ENCODE results near the gene BABAM2. TPM values are rescaled to one million over a fixed set of nuclear protein-coding genes. Genes with fewer than 3 reads are reported as not detected.
"Not testable (repeated sequence)": the region's sequence is repeated elsewhere in the genome, so short reads cannot be mapped to it uniquely, and the experiment has no call there.

The BABAM2 gene
- total and polyA plus RNA-seq, 2 of the 4 experiments (the other 2 are of a cell fraction), result 20.9 to 23.1 TPM

DNA sequence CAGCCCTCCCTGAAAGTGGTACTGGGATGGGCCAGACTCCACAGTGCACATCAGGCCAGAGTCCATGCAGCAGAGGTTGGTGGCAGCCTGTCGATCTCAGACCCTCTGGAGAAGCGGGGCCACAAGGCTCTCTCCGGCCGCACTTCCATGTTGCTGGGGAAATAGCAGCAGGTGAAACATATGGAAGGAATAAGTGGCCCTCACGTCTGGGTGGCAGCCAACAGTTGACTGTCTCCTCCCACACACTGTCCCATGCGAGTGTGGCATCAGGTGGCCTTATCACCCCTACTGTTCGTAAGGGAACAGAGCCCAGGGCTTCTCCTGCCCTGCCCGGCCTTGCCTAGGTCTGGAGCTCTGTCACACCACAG is 444.0 kb downstream of the BABAM2 start:
- no peaks in the 10 kb centered on the region for H3K79me1 ChIP-seq (ENCODE audit: low read depth in 1 of 2, low read length in 2 of 2)
- H2BK15ac ChIP-seq (ENCODE audit: low read depth, low read length), result no peak overlapping the region
- no peak overlapping the region for H3K23ac ChIP-seq (ENCODE audit: low read depth, low read length)
- H2AFZ ChIP-seq (replicated peaks; ENCODE audit: low read length, poor library complexity), result no peak overlapping the region
- no peak overlapping the region for H2AK9ac ChIP-seq (replicated peaks; ENCODE audit: low read depth, low read length, poor library complexity)
- H3K4me3 ChIP-seq (ENCODE audit: insufficient read depth, low read depth, low read length), result no peak overlapping the region
- DNase-seq (no peak), ATAC-seq (ENCODE audit: low read depth) (no peak)
- no peak overlapping the region for H3K18ac ChIP-seq (ENCODE audit: low read depth, low read length)
- ChIA-PET CTCF (no interaction called here), POLR2A (ENCODE audit: unreplicated experiment) (no interaction called here)
- dilution Hi-C loops (cut with HindIII; ENCODE audit: low sequenced_read_pairs, unreplicated experiment) (no loop called here), intact Hi-C loops (cut with micrococcal nuclease) (no loop called here), in situ Hi-C loops (cut with MboI; ENCODE audit: low sequenced_read_pairs) (no loop called here)
- H4K8ac ChIP-seq (ENCODE audit: low read depth in 2 of 2, low read length in 2 of 2), result no peak overlapping the region
- no peak overlapping the region for H3K4me2 ChIP-seq (ENCODE audit: low read depth, low read length)
- H3K9me3 ChIP-seq (ENCODE audit: control insufficient read depth, insufficient read depth, low read length), result no peaks in the 10 kb centered on the region
- no TSS peak for BruUV-seq (replicated peaks)
- WGBS, 2 experiments (ENCODE audit: extremely low coverage in 2 of 2, insufficient read length in 1 of 2), result 100% methylated on average over 1 of the region's 8 CpGs; no CpG with 5 or more reads in 1 of the 2 experiments
- H3K9me1 ChIP-seq (ENCODE audit: insufficient read depth, low read length), result peaks cover 9% of the 10 kb centered on the region
- no peak overlapping the region for H3K27ac ChIP-seq (ENCODE audit: insufficient read depth, low read length)
- TF ChIP-seq CEBPB (IDR thresholded peaks at IDR 0.05; ENCODE audit: low read depth, low read length), result no peak
- H3K27me3 ChIP-seq (ENCODE audit: control insufficient read depth, insufficient read depth, low read length), result no peaks in the 10 kb centered on the region
- H3K14ac ChIP-seq (replicated peaks; ENCODE audit: low read depth, low read length), result no peak overlapping the region
- no peaks in the 10 kb centered on the region for H4K20me1 ChIP-seq (ENCODE audit: insufficient read depth, low read length)
- peaks cover 2% of the 10 kb centered on the region; the same call in 1 of the 2 replicates for H3K36me3 ChIP-seq (ENCODE audit: control insufficient read depth, insufficient read depth, low read length)
- H2AK5ac ChIP-seq (ENCODE audit: low read depth, low read length), result peak overlapping the region; percentile 63
- no peak overlapping the region for H3K9ac ChIP-seq (ENCODE audit: low read depth, low read length)
- peaks cover 18% of the 10 kb centered on the region for H3K4me1 ChIP-seq (ENCODE audit: control insufficient read depth, insufficient read depth, low read length)
- no peak overlapping the region for H2BK120ac ChIP-seq (ENCODE audit: low read depth, low read length)
- H2BK5ac ChIP-seq (ENCODE audit: low read depth, low read length, poor library complexity, severe bottlenecking), result no peak overlapping the region
- H4K5ac ChIP-seq (ENCODE audit: low read depth, low read length), result no peak overlapping the region
- no peak overlapping the region; the same call in 1 of the 2 replicates for H4K91ac ChIP-seq (ENCODE audit: insufficient read depth, low read depth, low read length)
- H3K4ac ChIP-seq (ENCODE audit: low read depth, low read length), result 0 out of 2 replicates have a peak overlapping the region, but pooled peaks have one; percentile 19
- no peak overlapping the region for H2BK20ac ChIP-seq (ENCODE audit: low read depth, low read length)
- H3K56ac ChIP-seq (ENCODE audit: extremely low read depth, insufficient read depth, low read length), result no peak overlapping the region

DNA sequence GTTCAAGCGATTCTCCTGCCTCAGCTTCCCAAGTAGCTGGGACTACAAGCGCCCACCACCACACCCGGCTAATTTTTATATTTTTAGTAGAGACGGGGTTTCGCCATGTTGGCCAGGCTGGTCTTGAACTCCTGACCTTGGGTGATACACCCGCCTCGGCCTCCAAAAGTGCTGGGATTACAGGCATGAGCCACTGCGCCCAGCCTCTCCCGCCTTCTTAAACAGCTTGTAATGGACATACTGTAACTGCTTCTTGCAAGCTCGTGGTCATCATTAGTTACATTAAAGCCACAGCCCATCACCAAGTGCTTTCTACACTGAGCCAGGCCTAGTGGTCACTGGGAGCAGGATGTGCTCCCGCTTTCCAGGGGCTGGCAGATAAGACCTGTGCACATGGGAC is 444.7 kb downstream of the BABAM2 start:
- POLR2A ChIA-PET (ENCODE audit: unreplicated experiment); H3K79me1 ChIP-seq (ENCODE audit: low read depth in 1 of 2, low read length in 2 of 2); H4K8ac ChIP-seq (ENCODE audit: low read depth in 2 of 2, low read length in 2 of 2); CTCF ChIA-PET; H2AFZ ChIP-seq (replicated peaks; ENCODE audit: low read length, poor library complexity); H4K5ac ChIP-seq (ENCODE audit: low read depth, low read length); H3K27me3 ChIP-seq (ENCODE audit: control insufficient read depth, insufficient read depth, low read length); H3K56ac ChIP-seq (ENCODE audit: extremely low read depth, insufficient read depth, low read length); H4K20me1 ChIP-seq (ENCODE audit: insufficient read depth, low read length); H2BK15ac ChIP-seq (ENCODE audit: low read depth, low read length); H2BK20ac ChIP-seq (ENCODE audit: low read depth, low read length); H3K9me1 ChIP-seq (ENCODE audit: insufficient read depth, low read length); H2BK5ac ChIP-seq (ENCODE audit: low read depth, low read length, poor library complexity, severe bottlenecking); H3K9ac ChIP-seq (ENCODE audit: low read depth, low read length); H3K27ac ChIP-seq (ENCODE audit: insufficient read depth, low read length); H3K9me3 ChIP-seq (ENCODE audit: control insufficient read depth, insufficient read depth, low read length); intact Hi-C loops (cut with micrococcal nuclease); in situ Hi-C loops (cut with MboI; ENCODE audit: low sequenced_read_pairs); H3K4me2 ChIP-seq (ENCODE audit: low read depth, low read length); H2AK5ac ChIP-seq (ENCODE audit: low read depth, low read length); H3K14ac ChIP-seq (replicated peaks; ENCODE audit: low read depth, low read length); dilution Hi-C loops (cut with HindIII; ENCODE audit: low sequenced_read_pairs, unreplicated experiment); H3K4me3 ChIP-seq (ENCODE audit: insufficient read depth, low read depth, low read length); H3K18ac ChIP-seq (ENCODE audit: low read depth, low read length); H3K36me3 ChIP-seq (ENCODE audit: control insufficient read depth, insufficient read depth, low read length); DNase-seq; H2AK9ac ChIP-seq (replicated peaks; ENCODE audit: low read depth, low read length, poor library complexity); ATAC-seq (ENCODE audit: low read depth); H3K23ac ChIP-seq (ENCODE audit: low read depth, low read length); BruUV-seq (replicated peaks); H3K4ac ChIP-seq (ENCODE audit: low read depth, low read length); H4K91ac ChIP-seq (ENCODE audit: insufficient read depth, low read depth, low read length); H2BK120ac ChIP-seq (ENCODE audit: low read depth, low read length): not testable (repeated sequence)
- no CpG with 5 or more reads among the region's 11 CpGs for WGBS, 2 experiments (ENCODE audit: extremely low coverage in 2 of 2, insufficient read length in 1 of 2)
- H3K4me1 ChIP-seq (ENCODE audit: control insufficient read depth, insufficient read depth, low read length), result peaks cover 19% of the 10 kb centered on the region
